ENCODE results near the gene LYVE1.
"Not testable (repeated sequence)": the region's sequence is repeated elsewhere in the genome, so short reads cannot be mapped to it uniquely, and the experiment has no call there.

Gene LYVE1, protein sequence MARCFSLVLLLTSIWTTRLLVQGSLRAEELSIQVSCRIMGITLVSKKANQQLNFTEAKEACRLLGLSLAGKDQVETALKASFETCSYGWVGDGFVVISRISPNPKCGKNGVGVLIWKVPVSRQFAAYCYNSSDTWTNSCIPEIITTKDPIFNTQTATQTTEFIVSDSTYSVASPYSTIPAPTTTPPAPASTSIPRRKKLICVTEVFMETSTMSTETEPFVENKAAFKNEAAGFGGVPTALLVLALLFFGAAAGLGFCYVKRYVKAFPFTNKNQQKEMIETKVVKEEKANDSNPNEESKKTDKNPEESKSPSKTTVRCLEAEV

DNA sequence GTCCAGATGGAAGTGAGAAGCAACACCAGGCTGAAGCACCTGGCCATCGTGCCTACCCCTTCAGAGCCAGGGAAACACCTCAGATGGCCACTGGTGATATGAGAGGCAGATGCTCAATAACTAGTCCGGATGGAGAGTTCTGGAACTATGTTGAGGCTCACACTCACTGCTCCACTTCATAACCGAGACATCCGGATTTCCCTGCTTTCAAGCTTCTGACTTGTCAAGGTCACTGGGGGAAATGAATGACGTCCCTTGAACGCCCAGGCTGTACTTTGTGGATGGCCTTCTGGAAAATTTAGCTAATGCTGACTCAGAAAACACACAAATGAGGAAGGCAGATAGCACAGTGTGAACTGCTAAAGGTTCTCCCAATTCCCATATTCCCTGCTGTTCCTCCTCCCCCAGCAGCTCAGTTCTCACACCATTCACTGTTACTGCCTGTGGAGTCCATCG, at the start of gene LYVE1:
TSS of gene LYVE1 (minus strand) at position 180 of the 456 bp plus-strand sequence. CDS start at position 47, 133 bp downstream.
- no peak for DNase-seq (ENCODE audit: low read depth)

DNA sequence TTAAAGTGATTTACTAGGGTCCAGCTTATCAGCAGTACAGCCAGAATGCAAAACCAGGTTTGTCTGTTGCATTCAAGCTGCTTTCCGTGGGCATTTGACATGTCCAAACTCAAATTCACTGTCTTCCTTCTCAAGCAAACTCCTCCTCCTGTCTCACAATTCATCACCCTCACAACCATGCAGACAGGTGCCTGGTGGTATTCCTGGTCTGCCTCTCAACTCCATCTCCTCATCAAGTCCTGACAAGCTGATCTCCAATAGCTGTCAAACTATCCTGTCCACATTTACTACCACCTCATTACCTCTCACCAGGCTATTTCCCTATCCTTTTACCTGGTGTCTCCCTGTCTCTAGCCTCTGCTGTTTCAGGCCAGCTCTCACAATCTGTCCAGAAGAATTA, 49.1 kb upstream of the LYVE1 start:
- DNase-seq (ENCODE audit: low read depth), result no peak

DNA sequence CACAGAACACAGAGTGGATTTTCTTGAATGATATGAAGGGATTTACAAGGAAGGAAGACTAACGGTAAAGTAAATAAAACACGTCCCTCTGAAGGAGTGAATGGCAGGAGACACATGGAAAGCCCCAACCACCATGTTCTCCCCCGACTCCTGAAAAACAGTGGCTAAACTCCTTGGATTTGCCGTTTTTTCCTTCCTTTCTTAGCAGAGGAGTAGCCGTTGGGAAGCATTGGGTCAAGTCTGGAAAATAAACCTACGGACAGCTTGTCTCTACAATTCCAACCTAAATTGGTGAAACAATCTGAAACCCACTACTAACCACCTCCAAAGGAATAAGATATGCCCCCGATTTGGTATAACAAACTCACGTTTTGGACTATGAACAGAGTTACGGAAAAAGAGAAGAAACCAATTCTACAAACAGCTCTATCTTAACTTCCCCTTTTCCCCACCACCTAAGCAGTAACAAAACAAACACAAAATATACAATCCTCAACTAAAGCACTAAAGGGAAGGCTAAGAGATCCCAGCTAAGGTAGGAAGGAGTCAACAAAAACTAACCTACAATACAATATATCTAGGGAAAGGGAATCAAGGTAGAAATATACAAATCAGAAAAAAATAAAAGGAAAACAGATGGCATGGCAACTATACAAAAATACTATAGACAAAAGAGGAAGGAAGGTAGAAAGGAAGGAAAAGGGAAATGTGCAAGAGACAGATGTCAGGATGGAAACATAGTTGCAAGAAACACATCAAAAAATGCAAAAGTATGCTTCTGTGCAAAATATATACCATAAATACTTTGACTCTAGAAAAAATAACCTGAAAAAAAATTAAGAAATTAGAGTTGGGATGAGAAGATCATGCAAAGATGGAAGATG, 43.8 kb upstream of the LYVE1 start:
- DNase-seq (ENCODE audit: low read depth), result no peak

DNA sequence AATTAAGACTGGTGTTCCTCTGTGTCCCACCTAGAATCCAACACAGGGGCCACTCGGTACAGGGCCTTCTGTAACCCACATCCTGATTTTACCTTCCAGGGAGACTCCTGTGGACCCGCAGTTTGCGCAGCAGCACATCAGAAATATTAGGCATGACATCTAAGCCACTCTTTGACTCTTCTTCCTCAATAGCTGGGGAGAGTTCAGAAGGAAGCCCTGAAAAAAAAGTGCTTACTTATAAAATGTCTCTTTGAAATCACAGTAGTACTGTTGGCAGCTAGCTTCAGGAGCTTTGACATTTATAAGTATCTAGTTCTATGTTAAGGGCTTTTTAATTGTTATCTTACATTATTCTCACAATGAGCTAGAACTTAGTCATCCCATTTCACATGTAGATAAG, 41.2 kb upstream of the LYVE1 start:
- no peak for DNase-seq (ENCODE audit: low read depth)

DNA sequence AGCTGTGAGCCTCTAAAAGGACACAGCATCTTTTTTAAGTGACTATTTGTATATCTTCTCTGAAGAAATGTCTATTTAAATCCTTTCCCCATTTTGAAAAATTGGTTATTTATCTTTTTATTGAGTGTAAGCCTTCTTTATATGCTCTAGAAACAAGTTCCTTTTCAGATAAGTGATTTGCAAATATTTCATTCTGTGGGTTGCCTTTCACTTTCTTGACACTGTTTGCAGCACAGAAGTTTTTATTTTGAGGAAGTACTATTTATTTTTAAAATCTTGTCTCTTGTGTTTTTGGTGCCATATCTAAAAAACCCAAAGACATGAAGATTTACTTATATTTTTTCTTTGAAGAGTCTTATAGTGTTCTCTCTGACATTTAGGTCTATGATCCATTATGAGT, 40.1 kb upstream of the LYVE1 start:
- no peak for DNase-seq (ENCODE audit: low read depth)

DNA sequence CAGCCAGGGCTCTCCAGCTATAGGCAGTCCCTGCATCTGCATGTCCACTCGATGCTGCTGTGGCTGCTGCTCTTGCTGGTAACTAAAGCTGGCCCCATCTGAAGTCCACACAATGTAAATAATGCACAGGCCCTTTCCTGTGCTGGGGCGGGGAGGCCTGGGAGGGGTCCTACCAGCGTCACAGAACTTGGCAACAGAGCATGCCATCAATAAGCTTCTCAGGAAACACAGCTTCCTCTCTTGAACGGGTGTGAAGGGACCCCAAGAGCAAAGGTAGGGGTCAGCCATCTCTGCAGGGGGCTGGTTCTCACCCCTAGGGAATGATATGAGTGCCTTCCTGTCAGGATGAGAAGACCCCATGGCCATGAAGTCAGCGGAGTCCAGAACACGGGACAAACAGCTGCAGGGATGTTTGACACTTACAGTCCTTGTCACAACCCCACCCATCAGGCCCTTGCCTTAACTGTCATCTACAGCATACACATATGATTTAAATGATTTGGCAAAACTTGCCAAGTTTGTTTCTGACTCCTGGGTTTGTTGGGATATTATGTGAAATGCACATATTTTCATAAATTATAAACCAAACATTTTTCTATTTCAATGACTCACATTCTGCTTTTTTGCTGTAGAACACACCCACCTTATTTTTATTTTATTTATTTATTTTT, 39.1 kb upstream of the LYVE1 start:
- no peak for DNase-seq (ENCODE audit: low read depth)

DNA sequence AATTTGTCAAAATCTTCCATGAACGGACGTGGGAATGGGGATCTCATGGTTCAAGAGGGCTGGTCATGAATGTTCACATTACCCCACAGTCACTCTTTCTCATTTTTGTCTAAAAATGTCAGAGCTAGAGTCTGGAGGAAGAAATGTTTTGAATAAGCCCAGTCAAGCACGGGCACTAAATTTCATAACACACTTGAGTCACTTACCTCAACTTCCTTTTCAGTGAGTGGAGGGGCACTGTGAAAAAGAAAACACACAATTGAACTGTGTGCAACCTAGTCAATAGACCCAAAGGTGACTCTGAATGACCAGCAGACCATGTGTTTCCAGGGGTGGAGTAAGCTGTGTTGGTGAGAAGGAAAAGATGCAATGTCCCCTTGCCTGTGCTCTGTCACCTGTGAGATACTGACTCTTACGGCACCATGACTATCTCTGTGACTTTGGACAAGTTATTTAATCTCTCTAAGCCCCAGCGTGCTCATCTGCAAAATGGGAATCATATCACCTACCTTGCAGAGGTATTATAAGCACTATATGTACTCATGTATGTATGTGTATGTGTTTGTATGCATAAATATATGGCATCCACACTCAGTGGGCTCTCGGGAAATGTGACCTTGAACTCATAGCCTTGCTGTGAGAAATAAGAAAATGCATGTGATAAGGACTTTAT, 38.2 kb upstream of the LYVE1 start:
- DNase-seq (ENCODE audit: low read depth), result no peak

DNA sequence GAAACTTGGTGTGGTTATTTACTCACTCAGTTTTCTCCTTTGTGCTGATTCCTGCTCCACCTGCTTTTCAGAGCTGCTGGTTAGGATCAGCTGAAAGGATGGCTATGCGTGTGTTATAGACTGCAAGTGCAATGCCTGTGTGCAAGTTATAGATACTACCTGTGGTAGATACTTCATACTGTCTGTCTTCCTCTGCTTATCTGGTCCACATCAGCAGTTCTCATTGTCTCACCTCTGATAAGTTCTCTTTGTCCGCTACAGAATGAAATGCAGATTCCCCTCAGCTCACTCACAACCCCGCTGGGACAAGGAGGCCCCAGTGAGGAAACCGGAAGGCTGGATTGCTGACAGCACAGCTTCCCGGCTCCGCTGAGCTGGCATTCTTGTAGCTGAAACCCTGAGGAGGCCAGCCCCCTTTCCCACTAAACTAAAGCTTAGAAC, 37.5 kb upstream of the LYVE1 start:
- no peak for DNase-seq (ENCODE audit: low read depth)

DNA sequence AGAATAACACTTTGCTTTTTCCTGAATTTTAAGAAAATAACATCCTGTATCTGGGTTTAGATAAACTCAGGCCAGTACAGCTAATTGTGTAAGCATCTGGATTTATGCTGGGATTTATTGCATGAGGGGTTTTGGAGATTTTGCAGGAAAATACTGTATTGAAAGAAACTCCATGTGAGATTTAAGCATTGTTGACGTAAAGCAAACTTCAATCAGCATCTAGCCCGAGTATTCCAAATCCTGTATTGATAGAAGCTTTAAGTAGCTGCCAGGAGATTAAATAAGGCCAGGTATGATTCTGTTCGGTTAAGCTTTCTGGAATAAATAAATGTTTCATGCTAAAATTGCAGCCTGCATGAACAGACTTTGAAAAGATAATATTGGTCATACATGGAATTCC, 36.3 kb upstream of the LYVE1 start:
- DNase-seq (ENCODE audit: low read depth), result no peak

DNA sequence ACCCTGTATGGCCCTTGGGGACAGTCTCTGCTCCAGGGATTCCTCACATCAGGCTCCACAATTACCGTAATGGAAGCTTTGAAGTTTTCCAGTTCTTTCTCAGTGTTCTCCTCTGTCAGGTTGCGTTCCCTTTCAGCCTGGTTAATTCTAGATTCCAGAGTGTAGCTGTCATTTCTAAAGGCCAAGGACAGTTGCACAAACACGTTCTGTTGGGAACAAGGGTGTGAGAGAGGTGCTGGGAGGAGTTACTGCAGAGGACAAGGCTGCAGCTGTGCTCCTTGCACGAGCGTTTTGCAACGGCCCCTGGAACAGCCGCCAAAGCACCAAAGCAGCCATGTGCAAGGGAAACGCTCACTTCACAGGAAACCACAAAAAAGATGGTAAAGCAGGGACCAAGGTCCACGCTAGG, 35.9 kb upstream of the LYVE1 start:
- DNase-seq (ENCODE audit: low read depth), result no peak

DNA sequence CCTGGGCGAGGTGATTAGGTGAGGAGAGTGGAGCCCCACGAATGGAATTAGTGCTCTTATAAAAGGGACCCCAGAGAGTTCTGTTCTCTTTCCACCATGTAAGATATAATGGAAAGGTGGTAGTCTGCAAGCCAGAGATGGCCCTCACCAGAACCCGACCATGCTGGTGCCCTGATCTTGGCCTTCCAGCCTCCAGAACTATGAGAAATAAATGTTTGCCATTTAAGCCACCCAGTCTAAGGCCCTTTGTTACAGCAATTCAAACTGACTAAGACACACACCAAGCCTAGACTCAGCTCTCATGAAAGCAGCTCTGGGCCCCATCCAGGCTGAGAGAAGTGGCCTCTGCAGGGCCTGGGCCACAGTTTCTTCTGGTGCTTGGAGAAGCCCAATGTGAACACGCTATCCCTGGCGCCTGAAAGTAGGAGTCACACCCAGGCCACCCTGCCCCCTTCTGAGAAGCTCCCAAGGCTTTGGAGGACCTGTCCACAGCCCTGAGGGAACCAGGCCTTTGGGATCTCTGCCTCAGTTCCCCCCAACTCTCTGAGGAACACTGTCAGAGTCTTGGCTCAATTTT, 35.3 kb upstream of the LYVE1 start:
- no peak for DNase-seq (ENCODE audit: low read depth)

DNA sequence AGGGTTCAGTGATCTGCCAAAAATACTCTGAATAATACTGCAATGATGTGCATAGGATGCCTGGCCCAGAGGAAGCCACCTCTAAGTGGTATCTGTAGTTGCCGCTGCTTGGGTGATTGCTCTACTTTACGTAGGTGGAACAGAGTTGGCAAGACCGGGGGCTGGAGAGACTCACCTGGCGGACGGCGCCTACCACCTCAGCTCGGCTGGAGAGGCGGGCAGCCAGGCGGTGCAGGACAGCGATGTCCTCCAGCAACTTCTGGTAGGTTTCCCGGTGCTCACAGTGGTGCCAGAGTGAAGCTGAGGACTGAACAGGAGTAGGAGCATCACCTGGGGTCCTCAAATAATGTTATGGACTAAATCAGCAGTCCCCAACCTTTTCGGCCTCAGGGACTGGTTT, 34.5 kb upstream of the LYVE1 start:
- no peak for DNase-seq (ENCODE audit: low read depth)

DNA sequence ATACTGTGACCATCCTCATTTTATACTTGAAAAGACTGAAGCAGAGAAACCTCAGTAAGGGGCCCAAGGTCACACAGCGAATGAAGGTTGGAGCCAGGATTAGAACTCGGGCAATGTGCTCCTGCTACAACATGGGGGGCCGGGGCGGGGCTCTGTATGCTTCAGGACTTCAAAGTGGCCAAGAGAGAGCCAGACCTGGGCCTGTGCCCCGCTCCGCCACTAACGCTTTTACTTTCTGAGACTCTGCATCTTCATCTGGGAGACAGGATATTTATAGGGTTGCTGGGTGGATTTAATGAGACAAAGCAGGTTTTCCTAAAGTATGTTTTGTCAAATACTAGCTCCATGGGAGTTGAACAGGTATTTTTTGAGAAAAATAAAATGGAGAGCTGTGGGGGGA, 33.9 kb upstream of the LYVE1 start:
- DNase-seq (ENCODE audit: low read depth), result no peak

DNA sequence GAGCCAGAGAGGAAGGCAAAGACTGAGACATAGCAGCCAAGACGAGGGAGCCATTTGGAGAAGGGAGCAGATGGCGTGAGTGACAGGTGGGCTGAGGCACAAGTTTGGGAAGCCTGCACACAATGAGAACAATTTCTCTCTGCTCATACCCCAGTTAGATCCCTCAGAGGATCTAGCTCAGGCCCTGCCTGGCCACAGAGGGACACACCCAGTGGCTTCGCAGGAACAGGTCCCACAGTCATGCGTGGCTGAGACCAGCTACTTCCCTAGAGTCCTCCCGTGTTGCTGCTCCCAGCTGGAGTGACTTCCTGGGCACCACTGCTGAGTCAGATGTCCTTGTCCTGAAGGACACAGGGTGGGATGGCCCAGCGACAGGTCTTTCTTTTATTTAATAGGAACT, 33.4 kb upstream of the LYVE1 start:
- no peak for DNase-seq (ENCODE audit: low read depth)

DNA sequence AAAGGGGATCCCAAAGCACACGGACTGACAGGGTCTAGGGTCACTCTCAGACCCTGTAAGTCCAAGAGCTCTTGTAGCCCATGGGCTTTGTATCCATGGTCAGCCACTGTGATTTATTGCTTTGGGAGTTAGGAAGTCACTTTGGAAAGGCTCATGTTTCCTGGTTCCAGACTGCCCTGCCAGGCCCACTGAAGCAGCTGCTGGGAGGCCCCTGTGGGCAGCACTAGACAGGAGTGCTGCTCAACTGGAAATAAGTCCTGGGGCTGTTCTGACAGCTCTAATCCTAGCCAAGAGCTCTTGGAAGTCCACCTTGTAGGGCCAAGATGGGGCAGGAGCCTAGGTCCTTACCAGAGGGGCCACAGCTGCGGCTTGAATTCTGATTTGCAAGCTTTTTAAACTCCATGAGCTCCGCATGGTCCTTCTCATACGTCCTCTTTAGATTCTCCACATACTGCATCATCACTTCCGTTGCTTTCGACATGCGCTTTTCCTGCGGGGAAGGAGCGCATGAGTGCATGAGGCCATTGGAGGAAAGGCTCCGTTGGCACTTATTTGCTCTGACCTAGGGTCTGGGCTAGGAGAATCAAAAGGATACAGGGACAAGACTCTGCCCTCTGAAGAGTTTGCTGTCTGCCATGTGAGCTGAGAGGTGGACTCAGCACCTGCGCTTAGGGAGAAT, 32.2 kb upstream of the LYVE1 start:
- no peak for DNase-seq (ENCODE audit: low read depth)

DNA sequence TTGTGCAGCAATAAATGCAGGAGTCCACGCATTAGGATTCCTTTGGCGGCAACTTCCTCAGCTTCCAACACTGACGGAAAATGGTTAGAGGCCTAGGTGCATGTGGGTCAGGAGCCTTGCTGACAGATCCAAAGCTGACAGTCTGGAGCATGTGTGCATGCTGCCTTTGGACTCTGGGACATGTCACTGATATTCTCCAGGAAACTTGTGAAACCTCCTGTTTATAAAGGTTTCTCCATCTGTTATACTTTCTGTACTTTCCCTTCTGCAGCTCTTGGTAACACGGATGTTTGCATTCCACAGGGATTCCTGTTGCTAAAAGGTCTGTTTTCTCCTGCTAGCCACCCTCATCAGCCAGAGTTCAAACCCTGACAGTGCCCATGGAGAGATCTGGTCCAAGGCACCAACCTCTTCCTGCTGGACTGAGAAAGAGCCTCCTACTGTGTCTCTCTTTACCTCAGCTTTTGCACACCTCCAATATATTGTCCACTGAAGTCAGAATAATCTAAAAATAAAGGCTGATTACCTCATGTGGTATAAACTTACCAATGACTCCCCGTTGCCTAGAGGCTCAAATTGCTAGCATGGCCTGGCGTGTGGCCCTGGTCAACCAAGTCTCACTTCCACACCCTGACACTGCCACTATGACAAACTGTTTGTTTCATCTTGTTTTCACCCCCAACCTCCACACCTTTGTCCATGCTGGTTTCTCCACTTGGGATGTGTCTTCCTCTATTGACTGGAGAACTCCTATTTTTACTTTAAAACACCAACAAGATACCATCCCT, 31.1 kb upstream of the LYVE1 start:
- DNase-seq (ENCODE audit: low read depth), result no peak

DNA sequence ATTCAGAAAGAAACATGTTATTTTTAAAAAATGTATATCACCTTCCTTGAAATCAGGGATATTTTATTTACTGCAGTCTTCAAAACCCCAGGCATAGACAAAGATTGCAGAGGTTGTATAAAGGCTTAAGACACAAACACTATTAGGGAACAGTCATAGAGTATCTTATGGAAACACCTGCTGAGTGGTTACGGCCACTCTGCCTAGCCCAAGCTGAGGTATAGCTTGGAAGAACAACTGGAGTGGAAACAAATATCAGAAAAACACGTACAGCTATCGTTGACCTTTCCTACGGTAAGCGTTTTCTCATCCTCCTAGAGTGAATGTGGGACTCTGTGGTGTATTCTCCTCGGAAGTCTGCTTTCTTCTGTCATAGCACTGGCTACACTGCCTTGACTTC, 30.4 kb upstream of the LYVE1 start:
- DNase-seq (ENCODE audit: low read depth), result no peak

DNA sequence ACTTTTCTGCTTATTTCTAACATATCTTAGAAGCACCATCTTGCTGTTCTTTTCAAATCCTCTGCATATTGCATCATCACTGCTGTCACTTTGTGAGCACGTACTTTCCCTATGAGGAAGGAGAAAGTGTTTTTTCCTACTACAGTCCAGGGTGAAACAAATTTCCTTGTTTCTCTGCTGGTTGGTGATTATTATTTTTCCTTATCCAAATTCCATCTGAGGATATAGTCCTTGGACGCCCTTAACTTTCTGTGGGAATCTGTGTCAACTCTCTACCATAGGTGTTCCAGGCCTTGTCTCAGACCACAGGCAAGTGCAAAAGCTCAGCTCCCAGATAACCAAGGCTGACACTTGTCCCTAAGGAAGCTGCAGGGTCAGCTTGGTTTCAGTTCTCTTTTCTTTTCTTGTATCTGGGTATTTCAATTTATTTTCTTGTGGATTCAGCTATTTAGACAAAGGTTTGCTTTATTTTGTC, 29.4 kb upstream of the LYVE1 start:
- DNase-seq (ENCODE audit: low read depth), result no peak

DNA sequence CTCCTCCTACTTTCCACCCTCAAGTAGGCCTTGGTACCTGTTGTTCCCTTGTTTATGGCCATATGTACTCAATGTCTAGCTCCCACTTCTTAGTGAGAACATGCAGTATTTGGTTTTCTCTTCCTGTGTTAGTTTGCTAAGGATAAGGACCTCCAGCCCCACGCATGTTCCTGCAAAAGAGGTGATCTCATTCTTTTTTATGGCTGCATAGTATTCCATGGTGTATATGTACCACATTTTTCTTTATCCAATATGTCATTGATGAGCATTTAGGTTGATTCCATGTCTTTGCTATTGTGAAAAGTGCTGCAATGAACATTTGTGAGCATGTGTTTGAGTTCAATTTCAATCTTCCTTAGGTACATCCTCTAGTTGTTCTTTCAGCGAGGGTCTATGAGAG, 27.4 kb upstream of the LYVE1 start:
- DNase-seq (ENCODE audit: low read depth), result not testable (repeated sequence)

DNA sequence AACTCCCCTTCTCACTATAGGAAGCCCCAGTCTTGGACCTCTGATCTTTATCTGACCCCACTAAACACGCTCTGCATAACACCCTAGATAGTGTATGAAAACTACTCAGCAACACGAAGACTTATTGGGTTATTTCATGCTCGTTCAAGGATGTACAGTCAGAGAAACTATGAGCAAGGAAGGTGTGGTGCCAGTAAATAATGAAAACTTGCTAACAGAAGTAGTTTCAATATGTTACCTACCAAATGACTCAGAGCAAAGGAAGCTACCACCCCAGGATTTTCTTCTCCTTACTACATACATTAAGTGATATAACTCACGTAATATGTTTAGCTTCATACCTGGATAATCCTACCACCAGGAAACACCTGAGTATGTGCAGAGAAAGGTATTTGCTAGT, 25.9 kb upstream of the LYVE1 start:
- DNase-seq (ENCODE audit: low read depth), result no peak

Measured in stimulated activated CD8-positive, alpha-beta memory T cell treated with anti-CD3 and anti-CD28 coated beads, Interleukin-4, amount 100 ng/mL, for 24 hours (primary cell).